ENCODE results near the gene SCAF8. TPM values are rescaled to one million over a fixed set of nuclear protein-coding genes. Genes with fewer than 3 reads are reported as not detected.

The SCAF8 gene
- total RNA-seq, 1 donor from 2014 or later: 39.4 TPM

DNA sequence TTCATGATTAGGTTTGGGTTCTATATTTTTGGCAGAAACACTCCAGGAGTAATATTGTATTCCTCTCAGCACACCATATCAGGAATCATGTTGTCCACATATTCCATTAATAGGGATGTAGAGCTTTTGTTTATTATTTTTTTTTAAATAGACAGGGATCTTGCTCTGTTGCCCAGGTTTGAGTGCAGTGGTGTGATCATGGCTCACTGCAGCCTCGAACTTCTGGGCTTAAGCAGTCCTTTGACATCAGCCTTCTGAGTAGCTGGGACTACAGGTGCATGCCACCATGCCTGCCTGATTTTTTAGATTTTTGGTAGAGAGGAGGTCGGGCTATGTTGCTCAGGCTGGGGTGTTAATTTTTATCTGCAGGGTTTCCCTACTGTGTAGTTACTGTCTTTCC lies 12.0 kb downstream of the SCAF8 start:
- Histone ChIP-seq H3K4me1 (peaks cover 10% of the 10 kb centered on the region), H3K4me3 (no peak overlapping the region)
- TF ChIP-seq, protein P1, sequence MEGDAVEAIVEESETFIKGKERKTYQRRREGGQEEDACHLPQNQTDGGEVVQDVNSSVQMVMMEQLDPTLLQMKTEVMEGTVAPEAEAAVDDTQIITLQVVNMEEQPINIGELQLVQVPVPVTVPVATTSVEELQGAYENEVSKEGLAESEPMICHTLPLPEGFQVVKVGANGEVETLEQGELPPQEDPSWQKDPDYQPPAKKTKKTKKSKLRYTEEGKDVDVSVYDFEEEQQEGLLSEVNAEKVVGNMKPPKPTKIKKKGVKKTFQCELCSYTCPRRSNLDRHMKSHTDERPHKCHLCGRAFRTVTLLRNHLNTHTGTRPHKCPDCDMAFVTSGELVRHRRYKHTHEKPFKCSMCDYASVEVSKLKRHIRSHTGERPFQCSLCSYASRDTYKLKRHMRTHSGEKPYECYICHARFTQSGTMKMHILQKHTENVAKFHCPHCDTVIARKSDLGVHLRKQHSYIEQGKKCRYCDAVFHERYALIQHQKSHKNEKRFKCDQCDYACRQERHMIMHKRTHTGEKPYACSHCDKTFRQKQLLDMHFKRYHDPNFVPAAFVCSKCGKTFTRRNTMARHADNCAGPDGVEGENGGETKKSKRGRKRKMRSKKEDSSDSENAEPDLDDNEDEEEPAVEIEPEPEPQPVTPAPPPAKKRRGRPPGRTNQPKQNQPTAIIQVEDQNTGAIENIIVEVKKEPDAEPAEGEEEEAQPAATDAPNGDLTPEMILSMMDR (IDR thresholded peaks at IDR 0.05): no peak

DNA sequence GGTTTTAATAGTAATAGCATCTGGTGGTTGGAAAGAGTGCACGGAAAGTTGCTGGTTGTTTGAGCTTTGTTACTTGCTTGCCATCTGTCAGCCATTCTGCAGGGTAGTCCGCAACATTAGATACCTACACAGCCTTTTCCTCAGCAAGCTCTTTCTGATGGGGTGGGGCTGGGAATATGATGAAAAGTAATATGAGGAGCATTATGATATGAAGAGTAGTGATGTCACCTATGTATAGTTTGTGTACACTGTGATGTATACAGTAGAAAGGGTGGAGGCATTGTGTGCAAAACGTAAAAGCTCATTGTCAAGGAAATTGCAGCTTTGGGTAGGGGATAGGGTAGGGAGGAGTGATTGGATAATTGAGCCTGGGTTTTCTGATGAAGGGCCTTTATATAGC lies 16.1 kb downstream of the SCAF8 start:
- DNase-seq: no peak
- Histone ChIP-seq H3K36me3 (no peaks in the 10 kb centered on the region), H3K4me1 (peaks cover 18% of the 10 kb centered on the region), H3K27me3 (ENCODE audit: low read depth) (no peaks in the 10 kb centered on the region), H3K27ac (no peak overlapping the region), H3K9me3 (no peaks in the 10 kb centered on the region), H3K4me3 (no peak overlapping the region)
- TF ChIP-seq, protein P1 (IDR thresholded peaks at IDR 0.05): no peak
- no peak for ATAC-seq
- intact Hi-C loops (cut with DNase I): no loop called here

More for the DNA sequence above, 12.0 kb downstream of the SCAF8 start:
- Histone ChIP-seq H3K27me3 (ENCODE audit: low read depth) (no peaks in the 10 kb centered on the region), H3K36me3 (no peaks in the 10 kb centered on the region), H3K27ac (no peak overlapping the region), H3K9me3 (no peaks in the 10 kb centered on the region)
- DNase-seq (no peak), ATAC-seq (no peak)
- intact Hi-C loops (cut with DNase I): no loop called here

DNA sequence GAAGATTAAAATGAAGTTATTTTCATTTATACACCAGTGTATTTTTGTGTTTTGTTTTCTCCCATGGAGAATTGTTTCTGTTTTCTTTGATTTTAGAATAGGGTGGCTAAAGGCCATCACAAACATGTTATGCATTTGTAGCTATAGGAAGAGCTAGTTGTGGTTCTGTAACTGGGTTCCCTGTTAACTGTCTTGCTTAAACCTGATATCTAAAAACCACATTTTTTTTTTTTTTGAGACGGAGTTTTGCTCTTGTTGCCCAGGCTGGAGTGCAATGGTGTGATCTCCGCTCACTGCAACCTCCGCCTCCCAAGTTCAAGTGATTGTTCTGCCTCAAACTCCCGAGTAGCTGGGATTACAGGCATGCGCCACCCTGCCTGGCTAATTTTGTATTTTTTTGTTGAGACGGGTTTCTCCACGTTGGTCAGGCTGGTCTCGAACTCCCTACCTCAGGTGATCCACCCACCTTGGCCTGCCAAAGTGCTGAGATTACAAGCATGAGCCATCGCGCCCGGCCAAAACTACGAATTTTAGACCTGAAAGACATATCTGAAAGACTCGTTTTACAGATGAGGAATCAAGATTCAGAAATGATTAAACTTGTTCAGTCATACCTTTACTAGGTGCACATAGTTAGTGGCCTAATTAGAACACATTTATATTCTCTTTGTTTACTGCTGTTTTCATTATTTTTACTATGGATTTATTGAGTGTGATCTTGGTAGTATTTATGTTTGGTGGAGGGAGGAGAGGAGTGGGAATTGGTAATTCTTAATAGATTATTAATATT lies 18.0 kb downstream of the SCAF8 start:
- Histone ChIP-seq H3K4me1 (peaks cover 31% of the 10 kb centered on the region), H3K27ac (no peak overlapping the region), H3K9me3 (no peaks in the 10 kb centered on the region), H3K4me3 (no peak overlapping the region), H3K36me3 (no peaks in the 10 kb centered on the region), H3K27me3 (ENCODE audit: low read depth) (no peaks in the 10 kb centered on the region)
- DNase-seq (no peak), ATAC-seq (no peak)
- TF ChIP-seq, protein P1 (IDR thresholded peaks at IDR 0.05): no peak
- intact Hi-C loops (cut with DNase I): no loop called here

DNA sequence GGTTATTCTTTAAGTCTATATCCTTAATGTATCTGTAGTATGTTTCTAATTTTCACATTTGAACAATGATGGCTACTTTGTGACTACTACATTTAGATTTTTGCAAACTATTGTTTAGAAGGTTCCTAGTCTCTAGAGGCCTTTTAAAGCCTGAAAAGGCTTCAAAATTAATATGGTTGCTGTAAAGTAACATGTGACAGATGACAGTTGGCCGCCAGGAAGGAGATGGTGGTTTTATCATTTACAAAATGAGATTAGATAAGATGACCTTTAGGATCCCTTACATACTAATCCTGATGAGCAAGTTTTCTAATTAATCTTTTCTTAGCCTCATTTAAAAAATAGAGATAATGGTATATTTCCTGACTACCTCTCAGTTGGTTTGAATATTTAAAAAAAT lies 18.8 kb downstream of the SCAF8 start:
- ATAC-seq: no peak
- TF ChIP-seq, protein P1 (IDR thresholded peaks at IDR 0.05): no peak
- Histone ChIP-seq H3K4me1 (peaks cover 33% of the 10 kb centered on the region), H3K27me3 (ENCODE audit: low read depth) (no peaks in the 10 kb centered on the region), H3K4me3 (no peak overlapping the region), H3K36me3 (no peaks in the 10 kb centered on the region), H3K9me3 (no peaks in the 10 kb centered on the region), H3K27ac (no peak overlapping the region)
- DNase-seq: no peak
- intact Hi-C loops (cut with DNase I): no loop called here

DNA sequence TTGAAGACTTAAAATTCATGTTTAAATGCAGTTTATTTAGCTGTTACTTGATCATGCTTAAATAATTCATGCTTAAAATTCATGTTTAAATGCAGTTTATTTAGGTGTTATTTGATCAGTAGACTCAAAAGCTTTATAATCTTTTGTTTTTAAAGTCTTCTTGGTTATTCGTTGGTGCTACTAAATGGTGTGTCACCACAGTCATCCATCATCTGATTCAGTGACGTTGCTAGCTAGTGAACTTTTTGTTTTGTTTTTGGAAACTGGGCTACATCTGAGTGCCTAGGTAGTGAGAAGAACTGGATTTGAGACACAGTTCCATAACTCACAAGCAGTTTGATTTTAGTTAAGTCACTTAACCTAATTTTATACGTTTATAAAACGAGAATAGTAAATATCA lies 20.9 kb downstream of the SCAF8 start:
- TF ChIP-seq, protein P1 (IDR thresholded peaks at IDR 0.05): no peak
- H3K27ac ChIP-seq: no peak overlapping the region
- peaks cover 54% of the 10 kb centered on the region for H3K4me1 ChIP-seq

More for the DNA sequence above, 20.9 kb downstream of the SCAF8 start:
- DNase-seq: no peak
- H3K9me3 ChIP-seq: no peaks in the 10 kb centered on the region
- H3K36me3 ChIP-seq: no peaks in the 10 kb centered on the region
- no peak overlapping the region for H3K4me3 ChIP-seq
- ATAC-seq: no peak
- no peaks in the 10 kb centered on the region for H3K27me3 ChIP-seq (ENCODE audit: low read depth)
- intact Hi-C loops (cut with DNase I): no loop called here

Measured in lower lobe of right lung (tissue), 2 donors.